ENCODE data around the gene ERGIC3. TPM values are rescaled to one million over a fixed set of nuclear protein-coding genes. Genes with fewer than 3 reads are reported as not detected.

The ERGIC3 gene
- total and polyA plus RNA-seq, 10 of the 15 experiments (the other 5 are each of a cell fraction or from before 2014, with no cell fraction given): 90.4 to 210 (median 139) TPM

DNA sequence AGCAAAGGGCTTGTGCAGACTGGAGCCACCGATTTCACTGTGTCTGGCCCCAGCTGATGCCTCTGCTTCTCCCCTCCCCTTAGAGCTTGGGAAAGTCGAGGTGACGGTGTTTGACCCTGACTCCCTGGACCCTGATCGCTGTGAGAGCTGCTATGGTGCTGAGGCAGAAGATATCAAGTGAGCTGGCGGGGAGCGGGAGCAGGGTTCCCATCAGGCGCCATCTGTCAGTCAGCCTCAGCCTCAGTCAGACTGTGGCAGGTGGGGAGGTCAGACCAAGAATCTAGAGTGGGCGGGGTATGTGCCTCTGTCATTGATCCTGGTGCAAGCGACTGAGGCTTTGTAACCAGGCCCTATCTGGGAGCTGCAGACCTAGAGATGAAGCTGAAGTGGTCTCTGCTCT is 5.5 kb downstream of the ERGIC3 start:
- Histone ChIP-seq H3K36me3 (ENCODE audit: control insufficient read depth in 2 of 2, insufficient read depth in 2 of 2, low read length in 1 of 2) (peaks cover 7 to 14% of the 10 kb centered on the region in 2 experiments), H3K4me3 (no peak overlapping the region), H3K79me2 (ENCODE audit: control insufficient read depth, insufficient read depth, low read length) (peaks cover 2% of the 10 kb centered on the region; the same call in 1 of the 2 replicates), H3K4me2 (ENCODE audit: control insufficient read depth, insufficient read depth) (no peak overlapping the region), H3K27ac (ENCODE audit: control insufficient read depth, insufficient read depth) (no peak overlapping the region), H3K27me3 (replicated peaks in 1 of 2; ENCODE audit: control insufficient read depth in 2 of 2, insufficient read depth in 2 of 2, low read length in 1 of 2) (no peaks in the 10 kb centered on the region), H3K9me3 (replicated peaks; ENCODE audit: control insufficient read depth, insufficient read depth, low read length) (no peaks in the 10 kb centered on the region), H2AFZ (ENCODE audit: control insufficient read depth, low read depth, low read length) (no peak overlapping the region), H4K20me1 (ENCODE audit: control insufficient read depth, insufficient read depth) (no peaks in the 10 kb centered on the region), H3K4me1 (ENCODE audit: control insufficient read depth, insufficient read depth, low read length) (peaks cover 8% of the 10 kb centered on the region), H3K9ac (ENCODE audit: control insufficient read depth, insufficient read depth, low read length) (no peak overlapping the region)
- ATAC-seq (no peak), FAIRE-seq (no peak), DNase-seq (ENCODE audit: low read depth, low spot score) (no peak)
- ChIA-PET POLR2A (interaction anchor here (0.5 kb wide), 1 partner anchor 335 kb away, joined by 3 read pairs; no protein-coding TSS in a partner anchor), RAD21 (ENCODE audit: unreplicated experiment) (no interaction called here), CTCF (interaction anchor here (1.0 kb wide), 1 partner anchor 71 kb away, joined by 3 read pairs; no protein-coding TSS in a partner anchor), SMC1A (ENCODE audit: uncharacterized antibody, unreplicated experiment) (no interaction called here)
- 86% methylated on average over 9 of the region's 9 CpGs for WGBS (ENCODE audit: insufficient coverage, insufficient replicate concordance, low lambda C conversion rate, missing lambda C conversion rate)
- no TSS peak for BruUV-seq (replicated peaks)
- intact Hi-C loops (cut with micrococcal nuclease; ENCODE audit: unreplicated experiment) (no loop called here), in situ Hi-C loops (cut with MboI) (no loop called here)
- no peak for TF ChIP-seq MXI1 (IDR thresholded peaks at IDR 0.05; ENCODE audit: low read depth, low read length)
- no peak for TF ChIP-seq HDGF (IDR thresholded peaks at IDR 0.05)
- TF ChIP-seq, protein P1, sequence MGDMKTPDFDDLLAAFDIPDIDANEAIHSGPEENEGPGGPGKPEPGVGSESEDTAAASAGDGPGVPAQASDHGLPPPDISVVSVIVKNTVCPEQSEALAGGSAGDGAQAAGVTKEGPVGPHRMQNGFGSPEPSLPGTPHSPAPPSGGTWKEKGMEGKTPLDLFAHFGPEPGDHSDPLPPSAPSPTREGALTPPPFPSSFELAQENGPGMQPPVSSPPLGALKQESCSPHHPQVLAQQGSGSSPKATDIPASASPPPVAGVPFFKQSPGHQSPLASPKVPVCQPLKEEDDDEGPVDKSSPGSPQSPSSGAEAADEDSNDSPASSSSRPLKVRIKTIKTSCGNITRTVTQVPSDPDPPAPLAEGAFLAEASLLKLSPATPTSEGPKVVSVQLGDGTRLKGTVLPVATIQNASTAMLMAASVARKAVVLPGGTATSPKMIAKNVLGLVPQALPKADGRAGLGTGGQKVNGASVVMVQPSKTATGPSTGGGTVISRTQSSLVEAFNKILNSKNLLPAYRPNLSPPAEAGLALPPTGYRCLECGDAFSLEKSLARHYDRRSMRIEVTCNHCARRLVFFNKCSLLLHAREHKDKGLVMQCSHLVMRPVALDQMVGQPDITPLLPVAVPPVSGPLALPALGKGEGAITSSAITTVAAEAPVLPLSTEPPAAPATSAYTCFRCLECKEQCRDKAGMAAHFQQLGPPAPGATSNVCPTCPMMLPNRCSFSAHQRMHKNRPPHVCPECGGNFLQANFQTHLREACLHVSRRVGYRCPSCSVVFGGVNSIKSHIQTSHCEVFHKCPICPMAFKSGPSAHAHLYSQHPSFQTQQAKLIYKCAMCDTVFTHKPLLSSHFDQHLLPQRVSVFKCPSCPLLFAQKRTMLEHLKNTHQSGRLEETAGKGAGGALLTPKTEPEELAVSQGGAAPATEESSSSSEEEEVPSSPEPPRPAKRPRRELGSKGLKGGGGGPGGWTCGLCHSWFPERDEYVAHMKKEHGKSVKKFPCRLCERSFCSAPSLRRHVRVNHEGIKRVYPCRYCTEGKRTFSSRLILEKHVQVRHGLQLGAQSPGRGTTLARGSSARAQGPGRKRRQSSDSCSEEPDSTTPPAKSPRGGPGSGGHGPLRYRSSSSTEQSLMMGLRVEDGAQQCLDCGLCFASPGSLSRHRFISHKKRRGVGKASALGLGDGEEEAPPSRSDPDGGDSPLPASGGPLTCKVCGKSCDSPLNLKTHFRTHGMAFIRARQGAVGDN (IDR thresholded peaks at IDR 0.05): no peak
- TF ChIP-seq JUND (IDR thresholded peaks at IDR 0.05; ENCODE audit: low read depth, low read length): no peak
- no peak for TF ChIP-seq MTA3 (IDR thresholded peaks at IDR 0.05; ENCODE audit: borderline replicate concordance, low read length)
- no peak for TF ChIP-seq KDM1A (IDR thresholded peaks at IDR 0.05; ENCODE audit: borderline replicate concordance)
- TF ChIP-seq BHLHE40 (IDR thresholded peaks at IDR 0.05; ENCODE audit: borderline replicate concordance in 1 of 2, low read depth in 2 of 2, low read length in 1 of 2): no peak
- no peak for TF ChIP-seq EGR1 (IDR thresholded peaks at IDR 0.05; ENCODE audit: borderline replicate concordance in 1 of 2, low read depth in 2 of 2, low read length in 2 of 2)
- no peak for TF ChIP-seq LARP7 (IDR thresholded peaks at IDR 0.05)
- TF ChIP-seq, protein P2, sequence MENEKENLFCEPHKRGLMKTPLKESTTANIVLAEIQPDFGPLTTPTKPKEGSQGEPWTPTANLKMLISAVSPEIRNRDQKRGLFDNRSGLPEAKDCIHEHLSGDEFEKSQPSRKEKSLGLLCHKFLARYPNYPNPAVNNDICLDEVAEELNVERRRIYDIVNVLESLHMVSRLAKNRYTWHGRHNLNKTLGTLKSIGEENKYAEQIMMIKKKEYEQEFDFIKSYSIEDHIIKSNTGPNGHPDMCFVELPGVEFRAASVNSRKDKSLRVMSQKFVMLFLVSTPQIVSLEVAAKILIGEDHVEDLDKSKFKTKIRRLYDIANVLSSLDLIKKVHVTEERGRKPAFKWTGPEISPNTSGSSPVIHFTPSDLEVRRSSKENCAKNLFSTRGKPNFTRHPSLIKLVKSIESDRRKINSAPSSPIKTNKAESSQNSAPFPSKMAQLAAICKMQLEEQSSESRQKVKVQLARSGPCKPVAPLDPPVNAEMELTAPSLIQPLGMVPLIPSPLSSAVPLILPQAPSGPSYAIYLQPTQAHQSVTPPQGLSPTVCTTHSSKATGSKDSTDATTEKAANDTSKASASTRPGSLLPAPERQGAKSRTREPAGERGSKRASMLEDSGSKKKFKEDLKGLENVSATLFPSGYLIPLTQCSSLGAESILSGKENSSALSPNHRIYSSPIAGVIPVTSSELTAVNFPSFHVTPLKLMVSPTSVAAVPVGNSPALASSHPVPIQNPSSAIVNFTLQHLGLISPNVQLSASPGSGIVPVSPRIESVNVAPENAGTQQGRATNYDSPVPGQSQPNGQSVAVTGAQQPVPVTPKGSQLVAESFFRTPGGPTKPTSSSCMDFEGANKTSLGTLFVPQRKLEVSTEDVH (IDR thresholded peaks at IDR 0.05; ENCODE audit: low read depth, partially characterized antibody): no peak
- no peak for TF ChIP-seq DPF2 (IDR thresholded peaks at IDR 0.05)
- no peak for TF ChIP-seq SPI1 (IDR thresholded peaks at IDR 0.05; ENCODE audit: borderline replicate concordance, insufficient read depth, low read depth, low read length)
- TF ChIP-seq MTA2 (IDR thresholded peaks at IDR 0.05; ENCODE audit: low read depth): no peak

Measured in GM12878 (cell line).